ENCODE data around the gene KIF16B.
"Not testable (repeated sequence)": the region's sequence is repeated elsewhere in the genome, so short reads cannot be mapped to it uniquely, and the experiment has no call there.

KIF16B gene

GRCh38 chr20:16573001-16573965 is at the start of gene KIF16B:
Gene KIF16B, minus strand, starts transcription at chr20:16573448. Its CDS starts 173 bp downstream, at chr20:16573275.
- FAIRE-seq (peak; percentile 74), DNase-seq (ENCODE audit: extremely low spot score, insufficient read length, low read depth) (peak; percentile 61)

- no peak for DNase-seq (ENCODE audit: extremely low spot score, insufficient read length, low read depth)
- no peak for FAIRE-seq
Measured at GRCh38 chr20:16622501-16622900, 49.3 kb upstream of the KIF16B start.

- FAIRE-seq, result no peak
- no peak for DNase-seq (ENCODE audit: extremely low spot score, insufficient read length, low read depth)
Measured at GRCh38 chr20:16621435-16622141, 48.3 kb upstream of the KIF16B start.

- DNase-seq (ENCODE audit: extremely low spot score, insufficient read length, low read depth) (no peak), FAIRE-seq (no peak)
Measured at GRCh38 chr20:16620961-16621360, 47.7 kb upstream of the KIF16B start.

GRCh38 chr20:16619953-16620352 is 46.7 kb upstream of the KIF16B start:
- FAIRE-seq (no peak), DNase-seq (ENCODE audit: extremely low spot score, insufficient read length, low read depth) (no peak)

- no peak for FAIRE-seq
- no peak for DNase-seq (ENCODE audit: extremely low spot score, insufficient read length, low read depth)
Measured at GRCh38 chr20:16617056-16617455, 43.8 kb upstream of the KIF16B start.

GRCh38 chr20:16616317-16616716 is 43.1 kb upstream of the KIF16B start:
- FAIRE-seq (no peak), DNase-seq (ENCODE audit: extremely low spot score, insufficient read length, low read depth) (no peak)

GRCh38 chr20:16615199-16615598 is 42.0 kb upstream of the KIF16B start:
- FAIRE-seq (no peak), DNase-seq (ENCODE audit: extremely low spot score, insufficient read length, low read depth) (no peak)

GRCh38 chr20:16613954-16614353 is 40.7 kb upstream of the KIF16B start:
- FAIRE-seq (no peak), DNase-seq (ENCODE audit: extremely low spot score, insufficient read length, low read depth) (no peak)

GRCh38 chr20:16612706-16613105 is 39.5 kb upstream of the KIF16B start:
- FAIRE-seq, result no peak
- DNase-seq (ENCODE audit: extremely low spot score, insufficient read length, low read depth), result no peak

- no peak for DNase-seq (ENCODE audit: extremely low spot score, insufficient read length, low read depth)
- no peak for FAIRE-seq
Measured at GRCh38 chr20:16611817-16612216, 38.6 kb upstream of the KIF16B start.

GRCh38 chr20:16609066-16609465 is 35.8 kb upstream of the KIF16B start:
- DNase-seq (ENCODE audit: extremely low spot score, insufficient read length, low read depth) (no peak), FAIRE-seq (no peak)

- FAIRE-seq (no peak), DNase-seq (ENCODE audit: extremely low spot score, insufficient read length, low read depth) (no peak)
Measured at GRCh38 chr20:16608277-16608650, 35.0 kb upstream of the KIF16B start.

- FAIRE-seq, result no peak
- DNase-seq (ENCODE audit: extremely low spot score, insufficient read length, low read depth), result no peak
Measured at GRCh38 chr20:16607364-16608276, 34.4 kb upstream of the KIF16B start.

GRCh38 chr20:16606468-16607070 is 33.3 kb upstream of the KIF16B start:
- FAIRE-seq (no peak), DNase-seq (ENCODE audit: extremely low spot score, insufficient read length, low read depth) (no peak)

GRCh38 chr20:16601047-16601446 is 27.8 kb upstream of the KIF16B start:
- DNase-seq (ENCODE audit: extremely low spot score, insufficient read length, low read depth) (no peak), FAIRE-seq (no peak)

- FAIRE-seq, result no peak
- no peak for DNase-seq (ENCODE audit: extremely low spot score, insufficient read length, low read depth)
Measured at GRCh38 chr20:16599257-16599656, 26.0 kb upstream of the KIF16B start.

GRCh38 chr20:16596991-16597390 is 23.7 kb upstream of the KIF16B start:
- FAIRE-seq, result no peak
- DNase-seq (ENCODE audit: extremely low spot score, insufficient read length, low read depth), result no peak

- not testable (repeated sequence) for DNase-seq (ENCODE audit: extremely low spot score, insufficient read length, low read depth); FAIRE-seq
Measured at GRCh38 chr20:16596404-16596803, 23.2 kb upstream of the KIF16B start.

- FAIRE-seq, result no peak
- DNase-seq (ENCODE audit: extremely low spot score, insufficient read length, low read depth), result no peak
Measured at GRCh38 chr20:16595376-16595775, 22.1 kb upstream of the KIF16B start.
